GM13976 (cell line): ENCODE data around the gene KRTAP19-3.

Experiments used
- DNase-seq: peaks from one replicate; pipeline ENCODE4 v3.0.0; 2012; ENCODE audit warnings: low spot score
- in situ Hi-C: fragments of 300-500 bp; cut with MboI; formaldehyde crosslinking; loops from one replicate; pipeline ENCODE4 v1.12.0; 2022; ENCODE audit warnings: low sequenced_read_pairs, mixed read lengths, inconsistent platforms; ENCODE audit not compliant: unreplicated experiment
- TF ChIP-seq, protein P1 (sequence below): IDR thresholded peaks from 2 replicates; pipeline ENCODE4 v1.5.1; 2012; ENCODE audit warnings: borderline replicate concordance, mild to moderate bottlenecking; ENCODE audit not compliant: insufficient read depth; ENCODE audit errors: extremely low read depth, missing control alignments, control extremely low read depth

The KRTAP19-3 gene

GRCh38 chr21:30487336-30487735 lies 4.5 kb downstream of the KRTAP19-3 start, which contains the start of gene KRTAP19-2:
TSS of gene KRTAP19-2 (minus strand) at chr21:30487436. CDS start at chr21:30487348, 88 bp downstream.
- in situ Hi-C loops = no loop called here
- TF ChIP-seq, protein P1, sequence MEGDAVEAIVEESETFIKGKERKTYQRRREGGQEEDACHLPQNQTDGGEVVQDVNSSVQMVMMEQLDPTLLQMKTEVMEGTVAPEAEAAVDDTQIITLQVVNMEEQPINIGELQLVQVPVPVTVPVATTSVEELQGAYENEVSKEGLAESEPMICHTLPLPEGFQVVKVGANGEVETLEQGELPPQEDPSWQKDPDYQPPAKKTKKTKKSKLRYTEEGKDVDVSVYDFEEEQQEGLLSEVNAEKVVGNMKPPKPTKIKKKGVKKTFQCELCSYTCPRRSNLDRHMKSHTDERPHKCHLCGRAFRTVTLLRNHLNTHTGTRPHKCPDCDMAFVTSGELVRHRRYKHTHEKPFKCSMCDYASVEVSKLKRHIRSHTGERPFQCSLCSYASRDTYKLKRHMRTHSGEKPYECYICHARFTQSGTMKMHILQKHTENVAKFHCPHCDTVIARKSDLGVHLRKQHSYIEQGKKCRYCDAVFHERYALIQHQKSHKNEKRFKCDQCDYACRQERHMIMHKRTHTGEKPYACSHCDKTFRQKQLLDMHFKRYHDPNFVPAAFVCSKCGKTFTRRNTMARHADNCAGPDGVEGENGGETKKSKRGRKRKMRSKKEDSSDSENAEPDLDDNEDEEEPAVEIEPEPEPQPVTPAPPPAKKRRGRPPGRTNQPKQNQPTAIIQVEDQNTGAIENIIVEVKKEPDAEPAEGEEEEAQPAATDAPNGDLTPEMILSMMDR = no peak
- no peak for DNase-seq

GRCh38 chr21:30486180-30486579 lies 5.6 kb downstream of the KRTAP19-3 start:
- DNase-seq = no peak
- TF ChIP-seq, protein P1 = no peak
- in situ Hi-C loops = no loop called here

DNA sequence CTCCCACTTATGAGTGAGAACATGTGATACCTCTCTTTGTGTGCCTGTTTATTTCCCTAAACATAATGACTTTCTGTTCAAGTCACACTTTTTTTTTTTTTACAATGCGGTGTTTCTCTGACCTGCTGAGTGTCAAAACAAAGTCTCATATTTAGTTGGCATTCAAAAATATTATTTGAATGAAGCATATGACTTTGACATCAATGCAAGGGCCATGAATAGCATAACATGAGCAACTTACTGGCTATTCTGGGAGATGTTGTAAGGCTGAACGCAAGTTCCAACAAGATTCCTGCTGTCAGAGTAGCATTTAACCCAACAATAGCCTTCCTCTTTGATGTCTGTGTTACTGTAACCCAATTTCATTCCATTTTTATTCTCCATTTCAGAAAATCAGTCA lies 9.7 kb downstream of the KRTAP19-3 start:
- TF ChIP-seq, protein P1 = no peak
- in situ Hi-C loops = no loop called here
- no peak for DNase-seq

- DNase-seq = no peak
- in situ Hi-C loops = no loop called here
- TF ChIP-seq, protein P1 = no peak
Observed at GRCh38 chr21:30480145-30480544, 11.7 kb downstream of the KRTAP19-3 start, which contains the start of gene KRTAP19-1. TSS of gene KRTAP19-1 (minus strand) at chr21:30480367. CDS start at chr21:30480317, 50 bp downstream.

DNA sequence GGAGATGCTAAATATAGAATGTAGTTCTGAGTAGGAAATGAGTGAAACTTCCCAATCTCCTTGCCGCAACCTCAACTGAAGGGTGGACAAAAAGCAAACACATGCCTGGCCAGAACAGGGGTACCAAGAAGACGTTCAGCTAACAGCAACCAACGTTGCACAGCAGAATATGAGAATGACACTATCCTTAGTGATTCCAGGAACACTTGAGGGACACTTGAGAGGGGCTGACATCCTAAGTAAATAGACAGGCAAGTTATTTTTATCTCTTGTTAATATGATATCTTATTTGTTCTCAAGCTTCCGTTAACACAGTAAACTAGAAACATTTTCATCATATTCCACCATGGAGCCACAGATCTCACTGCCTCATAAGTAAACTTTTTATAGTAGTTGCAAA lies 12.6 kb downstream of the KRTAP19-3 start:
- TF ChIP-seq, protein P1 = no peak
- in situ Hi-C loops = no loop called here
- no peak for DNase-seq

- in situ Hi-C loops = no loop called here
- no peak for DNase-seq
- TF ChIP-seq, protein P1 = no peak
Observed at GRCh38 chr21:30478004-30478403, 13.8 kb downstream of the KRTAP19-3 start.
